ENCODE measurements around the gene MB21D2. TPM values are rescaled to one million over a fixed set of nuclear protein-coding genes. Genes with fewer than 3 reads are reported as not detected.

Gene MB21D2
- total RNA-seq, 1 experiment from 2014 or later: 26.0 TPM

DNA sequence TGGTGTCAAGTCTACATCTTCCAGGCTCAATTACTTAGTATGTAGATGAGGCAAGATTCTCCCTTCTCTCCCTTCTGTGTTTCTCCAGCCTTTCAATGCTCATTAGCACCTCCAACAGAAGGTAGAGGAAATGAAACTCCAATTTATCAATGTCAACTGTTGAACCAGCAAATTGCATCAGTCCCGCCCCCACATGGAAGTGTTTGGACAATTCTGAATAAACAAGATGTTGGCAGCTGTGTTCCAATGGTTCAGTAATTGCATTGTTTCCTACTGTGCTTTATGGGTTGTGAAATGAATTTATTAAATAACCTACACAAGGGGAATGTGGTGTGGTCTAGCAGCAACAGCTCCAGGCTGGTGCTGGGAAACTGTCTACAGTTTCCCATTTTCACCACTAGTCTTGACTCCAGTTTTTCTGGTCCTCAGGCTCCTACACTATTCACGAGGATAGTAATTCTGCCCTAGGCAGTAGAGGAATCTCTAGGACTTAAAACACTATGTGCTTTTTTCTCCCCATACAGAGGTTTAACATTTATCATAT, 91.9 kb downstream of the MB21D2 start:
- no peaks in the 10 kb centered on the region for H3K9me2 ChIP-seq (replicated peaks; ENCODE audit: low read length)
- H3K9me3 ChIP-seq (ENCODE audit: low read length): no peaks in the 10 kb centered on the region
- H3F3A ChIP-seq (ENCODE audit: low read length, unreplicated experiment): no peaks in the 10 kb centered on the region
- ATAC-seq: peak; percentile 35
- no peak for DNase-seq
- ChIA-PET CTCF (no interaction called here), POLR2A (ENCODE audit: unreplicated experiment) (interaction anchor here (0.6 kb wide), 1 partner anchor 100 kb away, joined by 24 read pairs; no protein-coding TSS in a partner anchor)
- no peaks in the 10 kb centered on the region for H3K27me3 ChIP-seq (ENCODE audit: low read length)
- no peaks in the 10 kb centered on the region; the same call in 1 of the 2 replicates for H4K20me1 ChIP-seq (ENCODE audit: low read length)
- no TSS peak for BruUV-seq (replicated peaks)
- no peak overlapping the region for H2AFZ ChIP-seq (ENCODE audit: low read length)
- H3K36me3 ChIP-seq (ENCODE audit: low read depth, low read length): 0 out of 2 replicates have a peak, but pooled peaks cover 2% of the 10 kb centered on the region
- H3K4me3 ChIP-seq (ENCODE audit: low read length): no peak overlapping the region
- no peak overlapping the region for H3K4me2 ChIP-seq (ENCODE audit: low read length)
- no peak overlapping the region for H3K27ac ChIP-seq (ENCODE audit: low read length)
- H3K9ac ChIP-seq (ENCODE audit: low read length): no peak overlapping the region
- peaks cover 32% of the 10 kb centered on the region for H3K4me1 ChIP-seq (ENCODE audit: insufficient read depth, low read length)
- intact Hi-C loops (cut with micrococcal nuclease): loop anchor here (2.0 kb wide), 1 partner anchor 25 kb away; no protein-coding TSS in a partner anchor
- TF ChIP-seq EZH2 (IDR thresholded peaks at IDR 0.05; ENCODE audit: low read length, unreplicated experiment) (no peak), EZH2phosphoT487 (IDR thresholded peaks at IDR 0.05; ENCODE audit: borderline replicate concordance, low read length) (no peak)
- TF ChIP-seq, protein P1, sequence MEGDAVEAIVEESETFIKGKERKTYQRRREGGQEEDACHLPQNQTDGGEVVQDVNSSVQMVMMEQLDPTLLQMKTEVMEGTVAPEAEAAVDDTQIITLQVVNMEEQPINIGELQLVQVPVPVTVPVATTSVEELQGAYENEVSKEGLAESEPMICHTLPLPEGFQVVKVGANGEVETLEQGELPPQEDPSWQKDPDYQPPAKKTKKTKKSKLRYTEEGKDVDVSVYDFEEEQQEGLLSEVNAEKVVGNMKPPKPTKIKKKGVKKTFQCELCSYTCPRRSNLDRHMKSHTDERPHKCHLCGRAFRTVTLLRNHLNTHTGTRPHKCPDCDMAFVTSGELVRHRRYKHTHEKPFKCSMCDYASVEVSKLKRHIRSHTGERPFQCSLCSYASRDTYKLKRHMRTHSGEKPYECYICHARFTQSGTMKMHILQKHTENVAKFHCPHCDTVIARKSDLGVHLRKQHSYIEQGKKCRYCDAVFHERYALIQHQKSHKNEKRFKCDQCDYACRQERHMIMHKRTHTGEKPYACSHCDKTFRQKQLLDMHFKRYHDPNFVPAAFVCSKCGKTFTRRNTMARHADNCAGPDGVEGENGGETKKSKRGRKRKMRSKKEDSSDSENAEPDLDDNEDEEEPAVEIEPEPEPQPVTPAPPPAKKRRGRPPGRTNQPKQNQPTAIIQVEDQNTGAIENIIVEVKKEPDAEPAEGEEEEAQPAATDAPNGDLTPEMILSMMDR (conservative IDR thresholded peaks at IDR 0.05; ENCODE audit: low read depth, low read length): peak; percentile 30; the same call in 1 of the 2 replicates
- peaks cover 91% of the 10 kb centered on the region for H3K79me2 ChIP-seq (ENCODE audit: low read length)

DNA sequence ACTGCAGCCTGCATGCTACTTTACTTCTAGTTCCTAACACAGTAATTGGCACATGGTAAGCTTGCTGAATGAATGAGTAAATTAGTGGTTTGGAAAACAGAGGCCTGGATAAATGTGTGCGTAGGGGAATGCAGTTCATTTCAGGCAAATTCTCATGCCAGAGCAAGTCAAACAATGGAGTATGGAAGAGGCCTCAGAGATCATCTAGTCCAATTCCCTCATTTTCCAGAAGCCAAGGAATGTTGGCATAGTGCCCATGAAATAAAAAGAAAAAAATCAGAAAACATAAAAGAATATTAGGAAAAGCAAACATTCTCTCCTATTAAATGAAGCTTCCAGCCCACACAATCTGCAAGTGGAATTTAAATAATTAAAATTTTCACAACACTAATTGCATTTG, 92.4 kb downstream of the MB21D2 start:
- peaks cover 91% of the 10 kb centered on the region for H3K79me2 ChIP-seq (ENCODE audit: low read length)

DNA sequence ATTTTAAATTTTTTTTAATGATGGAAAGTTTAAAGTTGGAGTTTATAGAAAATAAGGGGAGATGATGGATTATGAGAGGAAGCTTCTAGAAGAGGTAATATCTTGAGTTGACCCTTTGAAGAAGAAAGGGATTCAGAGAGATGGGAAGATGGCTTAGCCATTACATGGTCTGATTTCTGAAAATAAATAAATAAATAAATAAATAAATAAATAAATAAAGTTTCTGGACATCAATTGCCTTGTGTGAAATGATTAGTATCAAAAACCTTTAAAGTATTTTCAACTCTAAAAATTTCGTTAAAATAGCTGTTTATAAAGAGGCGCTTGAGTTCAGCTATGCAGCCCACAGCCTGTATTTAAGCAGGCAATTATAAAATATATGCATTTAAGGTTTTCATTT, 93.3 kb downstream of the MB21D2 start:
- no peaks in the 10 kb centered on the region for H3K36me3 ChIP-seq (ENCODE audit: low read depth, low read length)
- H3K27me3 ChIP-seq (ENCODE audit: low read length): no peaks in the 10 kb centered on the region
- no peaks in the 10 kb centered on the region; the same call in 1 of the 2 replicates for H4K20me1 ChIP-seq (ENCODE audit: low read length)
- H3K79me2 ChIP-seq (ENCODE audit: low read length): peaks cover 90% of the 10 kb centered on the region
- H3K9ac ChIP-seq (ENCODE audit: low read length): no peak overlapping the region
- no peak for DNase-seq
- ATAC-seq: no peak
- no peaks in the 10 kb centered on the region for H3F3A ChIP-seq (ENCODE audit: low read length, unreplicated experiment)
- H2AFZ ChIP-seq (ENCODE audit: low read length): no peak overlapping the region
- CTCF ChIA-PET: no interaction called here
- no peak for TF ChIP-seq EZH2 (IDR thresholded peaks at IDR 0.05; ENCODE audit: low read length, unreplicated experiment)
- TF ChIP-seq, protein P1 (conservative IDR thresholded peaks at IDR 0.05; ENCODE audit: low read depth, low read length): no peak
- POLR2A ChIA-PET (ENCODE audit: unreplicated experiment): no interaction called here
- peaks cover 38% of the 10 kb centered on the region for H3K4me1 ChIP-seq (ENCODE audit: insufficient read depth, low read length)
- H3K27ac ChIP-seq (ENCODE audit: low read length): no peak overlapping the region
- H3K4me2 ChIP-seq (ENCODE audit: low read length): no peak overlapping the region
- no peaks in the 10 kb centered on the region for H3K9me3 ChIP-seq (ENCODE audit: low read length)
- H3K9me2 ChIP-seq (replicated peaks; ENCODE audit: low read length): no peaks in the 10 kb centered on the region
- BruUV-seq (replicated peaks): no TSS peak
- intact Hi-C loops (cut with micrococcal nuclease): no loop called here
- no peak overlapping the region for H3K4me3 ChIP-seq (ENCODE audit: low read length)

More for the DNA sequence above, 92.4 kb downstream of the MB21D2 start:
- no peaks in the 10 kb centered on the region for H3K36me3 ChIP-seq (ENCODE audit: low read depth, low read length)
- no peaks in the 10 kb centered on the region for H3F3A ChIP-seq (ENCODE audit: low read length, unreplicated experiment)
- no peak for ATAC-seq
- no peak overlapping the region for H3K4me2 ChIP-seq (ENCODE audit: low read length)
- no peak overlapping the region for H3K4me3 ChIP-seq (ENCODE audit: low read length)
- H4K20me1 ChIP-seq (ENCODE audit: low read length): no peaks in the 10 kb centered on the region; the same call in 1 of the 2 replicates
- intact Hi-C loops (cut with micrococcal nuclease): no loop called here
- H3K9me2 ChIP-seq (replicated peaks; ENCODE audit: low read length): no peaks in the 10 kb centered on the region
- no peak overlapping the region for H3K9ac ChIP-seq (ENCODE audit: low read length)
- peaks cover 29% of the 10 kb centered on the region for H3K4me1 ChIP-seq (ENCODE audit: insufficient read depth, low read length)
- no peak overlapping the region for H2AFZ ChIP-seq (ENCODE audit: low read length)
- ChIA-PET POLR2A (ENCODE audit: unreplicated experiment) (interaction anchor here (0.6 kb wide), 1 partner anchor 101 kb away, joined by 24 read pairs; no protein-coding TSS in a partner anchor), CTCF (no interaction called here)
- H3K27me3 ChIP-seq (ENCODE audit: low read length): no peaks in the 10 kb centered on the region
- no TSS peak for BruUV-seq (replicated peaks)
- no peaks in the 10 kb centered on the region for H3K9me3 ChIP-seq (ENCODE audit: low read length)
- no peak for DNase-seq
- no peak overlapping the region for H3K27ac ChIP-seq (ENCODE audit: low read length)
- TF ChIP-seq, protein P1 (conservative IDR thresholded peaks at IDR 0.05; ENCODE audit: low read depth, low read length): no peak
- no peak for TF ChIP-seq EZH2 (IDR thresholded peaks at IDR 0.05; ENCODE audit: low read length, unreplicated experiment)
